ENCODE measurements around the gene FKBP8. TPM values are rescaled to one million over a fixed set of nuclear protein-coding genes. Genes with fewer than 3 reads are reported as not detected.

Gene FKBP8
- total RNA-seq, 1 experiment from 2014 or later, result 345 TPM

DNA sequence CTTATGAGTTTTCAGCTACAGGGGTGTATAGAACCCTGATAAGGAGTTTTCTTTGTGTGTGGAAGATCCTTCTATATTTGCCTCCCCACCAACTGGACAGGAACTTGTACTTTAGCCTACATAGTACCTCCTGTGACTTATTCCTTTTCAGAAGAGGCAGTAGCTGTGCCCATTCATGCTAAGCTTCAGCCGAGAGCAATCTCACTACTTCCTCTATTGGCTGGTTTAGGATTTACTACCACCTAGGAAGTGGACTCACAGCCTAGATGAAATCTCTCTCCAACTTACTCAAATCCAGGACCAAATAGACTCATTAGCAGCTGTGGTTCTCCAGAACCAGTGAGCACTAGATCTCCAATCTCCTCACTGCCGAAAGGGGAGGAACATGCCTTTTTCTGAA lies 42.9 kb upstream of the FKBP8 start:
- no peak for DNase-seq (ENCODE audit: low spot score)
- ChIA-PET CTCF (interaction anchor here (1.1 to 2.3 kb wide), 2 partner anchors 87 to 135 kb away, joined by 4 to 7 read pairs; no protein-coding TSS in a partner anchor), POLR2A (no interaction called here)
- Mint-ChIP-seq H3K9me3 (0 out of 2 replicates have a peak, but pooled peaks cover 3% of the 10 kb centered on the region), H3K36me3 (0 out of 2 replicates have a peak, but pooled peaks cover 3% of the 10 kb centered on the region), H3K4me1 (peaks cover 22% of the 10 kb centered on the region), H3K4me3 (no peak overlapping the region), H3K27me3 (ENCODE audit: low read depth) (peaks cover 10% of the 10 kb centered on the region), H3K27ac (no peak overlapping the region)
- ATAC-seq, result no peak
- TF ChIP-seq SP1 (CRISPR knock-in tag; conservative IDR thresholded peaks at IDR 0.05) (no peak), KAT7 (CRISPR knock-in tag; IDR thresholded peaks at IDR 0.05; ENCODE audit: borderline replicate concordance) (no peak), ETV6 (CRISPR knock-in tag; IDR thresholded peaks at IDR 0.05) (no peak), ZNF423 (CRISPR knock-in tag; IDR thresholded peaks at IDR 0.05) (no peak), HMGA2 (CRISPR knock-in tag; IDR thresholded peaks at IDR 0.05) (no peak), ZBTB21 (CRISPR knock-in tag; IDR thresholded peaks at IDR 0.05; ENCODE audit: borderline replicate concordance) (no peak), ZNF416 (CRISPR knock-in tag; IDR thresholded peaks at IDR 0.05) (no peak), CBFB (CRISPR knock-in tag; IDR thresholded peaks at IDR 0.05; ENCODE audit: low read depth) (no peak), ZNF219 (CRISPR knock-in tag; IDR thresholded peaks at IDR 0.05; ENCODE audit: borderline replicate concordance) (no peak), TEAD4 (CRISPR knock-in tag; IDR thresholded peaks at IDR 0.05) (no peak)
- TF ChIP-seq, protein P1, sequence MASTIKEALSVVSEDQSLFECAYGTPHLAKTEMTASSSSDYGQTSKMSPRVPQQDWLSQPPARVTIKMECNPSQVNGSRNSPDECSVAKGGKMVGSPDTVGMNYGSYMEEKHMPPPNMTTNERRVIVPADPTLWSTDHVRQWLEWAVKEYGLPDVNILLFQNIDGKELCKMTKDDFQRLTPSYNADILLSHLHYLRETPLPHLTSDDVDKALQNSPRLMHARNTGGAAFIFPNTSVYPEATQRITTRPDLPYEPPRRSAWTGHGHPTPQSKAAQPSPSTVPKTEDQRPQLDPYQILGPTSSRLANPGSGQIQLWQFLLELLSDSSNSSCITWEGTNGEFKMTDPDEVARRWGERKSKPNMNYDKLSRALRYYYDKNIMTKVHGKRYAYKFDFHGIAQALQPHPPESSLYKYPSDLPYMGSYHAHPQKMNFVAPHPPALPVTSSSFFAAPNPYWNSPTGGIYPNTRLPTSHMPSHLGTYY (CRISPR knock-in tag; IDR thresholded peaks at IDR 0.05), result no peak
- TF ChIP-seq, protein P2, sequence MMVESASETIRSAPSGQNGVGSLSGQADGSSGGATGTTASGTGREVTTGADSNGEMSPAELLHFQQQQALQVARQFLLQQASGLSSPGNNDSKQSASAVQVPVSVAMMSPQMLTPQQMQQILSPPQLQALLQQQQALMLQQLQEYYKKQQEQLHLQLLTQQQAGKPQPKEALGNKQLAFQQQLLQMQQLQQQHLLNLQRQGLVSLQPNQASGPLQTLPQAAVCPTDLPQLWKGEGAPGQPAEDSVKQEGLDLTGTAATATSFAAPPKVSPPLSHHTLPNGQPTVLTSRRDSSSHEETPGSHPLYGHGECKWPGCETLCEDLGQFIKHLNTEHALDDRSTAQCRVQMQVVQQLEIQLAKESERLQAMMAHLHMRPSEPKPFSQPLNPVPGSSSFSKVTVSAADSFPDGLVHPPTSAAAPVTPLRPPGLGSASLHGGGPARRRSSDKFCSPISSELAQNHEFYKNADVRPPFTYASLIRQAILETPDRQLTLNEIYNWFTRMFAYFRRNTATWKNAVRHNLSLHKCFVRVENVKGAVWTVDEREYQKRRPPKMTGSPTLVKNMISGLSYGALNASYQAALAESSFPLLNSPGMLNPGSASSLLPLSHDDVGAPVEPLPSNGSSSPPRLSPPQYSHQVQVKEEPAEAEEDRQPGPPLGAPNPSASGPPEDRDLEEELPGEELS (CRISPR knock-in tag; IDR thresholded peaks at IDR 0.05), result no peak
- TF ChIP-seq, protein P3, sequence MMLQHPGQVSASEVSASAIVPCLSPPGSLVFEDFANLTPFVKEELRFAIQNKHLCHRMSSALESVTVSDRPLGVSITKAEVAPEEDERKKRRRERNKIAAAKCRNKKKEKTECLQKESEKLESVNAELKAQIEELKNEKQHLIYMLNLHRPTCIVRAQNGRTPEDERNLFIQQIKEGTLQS (CRISPR knock-in tag; conservative IDR thresholded peaks at IDR 0.05), result no peak
- TF ChIP-seq, protein P4, sequence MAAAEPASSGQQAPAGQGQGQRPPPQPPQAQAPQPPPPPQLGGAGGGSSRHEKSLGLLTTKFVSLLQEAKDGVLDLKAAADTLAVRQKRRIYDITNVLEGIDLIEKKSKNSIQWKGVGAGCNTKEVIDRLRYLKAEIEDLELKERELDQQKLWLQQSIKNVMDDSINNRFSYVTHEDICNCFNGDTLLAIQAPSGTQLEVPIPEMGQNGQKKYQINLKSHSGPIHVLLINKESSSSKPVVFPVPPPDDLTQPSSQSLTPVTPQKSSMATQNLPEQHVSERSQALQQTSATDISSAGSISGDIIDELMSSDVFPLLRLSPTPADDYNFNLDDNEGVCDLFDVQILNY (CRISPR knock-in tag; IDR thresholded peaks at IDR 0.05), result no peak
- TF ChIP-seq, protein P5, sequence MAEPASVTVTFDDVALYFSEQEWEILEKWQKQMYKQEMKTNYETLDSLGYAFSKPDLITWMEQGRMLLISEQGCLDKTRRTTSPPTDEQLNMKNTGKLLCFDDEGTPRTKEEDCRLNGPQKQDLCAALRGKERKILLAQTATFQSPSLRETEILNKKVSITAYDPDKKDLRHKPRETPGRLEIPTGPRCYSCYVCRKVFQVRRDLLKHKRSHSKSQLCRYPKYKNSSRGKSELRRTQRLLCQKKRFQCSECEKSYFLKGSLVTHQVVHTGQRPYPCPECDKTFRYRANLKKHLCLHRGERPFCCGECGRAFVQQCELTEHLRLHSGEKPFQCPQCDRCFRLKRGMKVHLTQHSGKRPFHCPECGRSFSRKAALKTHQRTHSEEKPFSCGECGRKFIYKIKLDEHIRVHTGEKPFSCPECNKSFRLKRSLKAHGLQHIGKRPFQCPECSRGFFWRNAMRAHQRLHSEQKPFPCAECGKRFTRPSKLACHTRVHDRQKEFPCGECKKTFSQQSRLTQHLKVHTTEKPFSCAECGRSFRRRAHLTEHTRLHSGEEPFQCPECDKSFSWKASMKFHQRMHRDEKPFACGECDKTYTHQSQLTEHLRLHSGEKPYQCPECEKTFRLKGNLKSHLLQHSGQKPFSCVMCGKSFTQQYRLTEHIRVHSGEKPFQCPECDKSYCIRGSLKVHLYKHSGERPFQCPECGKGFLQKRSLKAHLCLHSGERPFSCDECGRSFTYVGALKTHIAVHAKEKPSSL (CRISPR knock-in tag; conservative IDR thresholded peaks at IDR 0.05), result no peak

DNA sequence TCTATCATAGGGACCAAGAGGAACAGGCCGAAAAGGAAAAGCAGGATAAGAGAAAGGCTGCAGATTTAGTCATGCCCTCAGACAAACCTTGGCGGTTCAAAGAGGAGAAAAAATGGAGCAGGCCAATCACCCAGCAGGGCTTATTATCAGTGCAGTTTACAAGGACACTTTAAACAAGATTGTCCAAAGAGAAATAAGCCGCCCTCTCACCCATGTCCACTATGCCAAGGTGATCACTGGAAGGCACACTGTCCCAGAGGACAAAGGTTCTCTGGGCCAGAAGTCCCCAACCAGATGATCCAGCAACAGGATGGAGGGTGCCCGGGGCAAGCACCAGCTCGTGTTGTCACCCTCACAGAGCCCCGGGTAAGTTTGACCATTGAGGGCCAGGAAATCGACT lies 36.9 kb upstream of the FKBP8 start:
- no peaks in the 10 kb centered on the region for H3K4me1 Mint-ChIP-seq
- no peak overlapping the region for H3K4me3 Mint-ChIP-seq
- H3K9me3 Mint-ChIP-seq, result no peaks in the 10 kb centered on the region
- TF ChIP-seq, protein P6, sequence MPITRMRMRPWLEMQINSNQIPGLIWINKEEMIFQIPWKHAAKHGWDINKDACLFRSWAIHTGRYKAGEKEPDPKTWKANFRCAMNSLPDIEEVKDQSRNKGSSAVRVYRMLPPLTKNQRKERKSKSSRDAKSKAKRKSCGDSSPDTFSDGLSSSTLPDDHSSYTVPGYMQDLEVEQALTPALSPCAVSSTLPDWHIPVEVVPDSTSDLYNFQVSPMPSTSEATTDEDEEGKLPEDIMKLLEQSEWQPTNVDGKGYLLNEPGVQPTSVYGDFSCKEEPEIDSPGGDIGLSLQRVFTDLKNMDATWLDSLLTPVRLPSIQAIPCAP (CRISPR knock-in tag; IDR thresholded peaks at IDR 0.05), result no peak
- no peak for TF ChIP-seq CBFB (CRISPR knock-in tag; IDR thresholded peaks at IDR 0.05; ENCODE audit: low read depth)
- TF ChIP-seq, protein P7, sequence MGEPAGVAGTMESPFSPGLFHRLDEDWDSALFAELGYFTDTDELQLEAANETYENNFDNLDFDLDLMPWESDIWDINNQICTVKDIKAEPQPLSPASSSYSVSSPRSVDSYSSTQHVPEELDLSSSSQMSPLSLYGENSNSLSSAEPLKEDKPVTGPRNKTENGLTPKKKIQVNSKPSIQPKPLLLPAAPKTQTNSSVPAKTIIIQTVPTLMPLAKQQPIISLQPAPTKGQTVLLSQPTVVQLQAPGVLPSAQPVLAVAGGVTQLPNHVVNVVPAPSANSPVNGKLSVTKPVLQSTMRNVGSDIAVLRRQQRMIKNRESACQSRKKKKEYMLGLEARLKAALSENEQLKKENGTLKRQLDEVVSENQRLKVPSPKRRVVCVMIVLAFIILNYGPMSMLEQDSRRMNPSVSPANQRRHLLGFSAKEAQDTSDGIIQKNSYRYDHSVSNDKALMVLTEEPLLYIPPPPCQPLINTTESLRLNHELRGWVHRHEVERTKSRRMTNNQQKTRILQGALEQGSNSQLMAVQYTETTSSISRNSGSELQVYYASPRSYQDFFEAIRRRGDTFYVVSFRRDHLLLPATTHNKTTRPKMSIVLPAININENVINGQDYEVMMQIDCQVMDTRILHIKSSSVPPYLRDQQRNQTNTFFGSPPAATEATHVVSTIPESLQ (CRISPR knock-in tag; IDR thresholded peaks at IDR 0.05), result no peak
- no peak overlapping the region for H3K27ac Mint-ChIP-seq
- DNase-seq (ENCODE audit: low spot score) (no peak), ATAC-seq (no peak)
- H3K36me3 Mint-ChIP-seq, result peaks cover 14% of the 10 kb centered on the region
- H3K27me3 Mint-ChIP-seq (ENCODE audit: low read depth), result peaks cover 4% of the 10 kb centered on the region; the same call in 1 of the 2 replicates
- CTCF ChIA-PET, result interaction anchor here (0.6 to 1.5 kb wide), 5 partner anchors 9 to 151 kb away, joined by 3 to 6 read pairs (median 4); no protein-coding TSS in a partner anchor
- POLR2A ChIA-PET, result interaction anchor here (0.5 to 1.5 kb wide), 3 partner anchors 9 to 35 kb away, joined by 3 to 4 read pairs (median 3); partner anchors contain the start of gene UBA52

All from WTC11 (cell line).